GM19467 (cell line): ENCODE measurements around the gene DLD.
"Not testable (repeated sequence)": the region's sequence is repeated elsewhere in the genome, so short reads cannot be mapped to it uniquely, and the experiment has no call there.

ENCODE experiments used
- ATAC-seq: cut with Tn5 transposase; IDR thresholded peaks from one replicate; pipeline ENCODE4 v1.9.1; 2021; ENCODE audit warnings: mild to moderate bottlenecking, moderate library complexity; ENCODE audit not compliant: unreplicated experiment

The DLD gene

DNA sequence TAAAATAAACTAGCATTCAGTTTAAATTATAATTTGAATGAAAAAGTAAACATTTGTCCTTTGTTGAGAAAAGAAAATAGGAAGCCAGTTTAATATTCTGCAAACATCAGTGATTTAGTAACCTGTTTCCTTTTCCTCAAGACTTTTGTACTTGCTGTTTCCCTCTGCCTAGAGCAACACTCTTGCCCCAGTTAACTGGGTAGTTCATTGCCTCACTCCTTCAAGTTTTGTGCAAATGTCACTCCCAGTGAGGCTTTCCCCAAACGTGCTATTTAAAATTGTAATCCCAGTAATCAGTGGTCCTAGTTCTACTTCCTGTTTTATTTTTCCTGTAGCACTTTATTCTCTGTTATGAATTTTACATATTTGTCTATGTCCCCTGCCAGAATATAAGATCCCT is 23.8 kb downstream of the DLD start:
- no peak for ATAC-seq

- ATAC-seq = no peak
Observed at GRCh38 chr7:107915541-107915940, 24.6 kb downstream of the DLD start.

GRCh38 chr7:107917763-107918651 is 27.0 kb downstream of the DLD start:
- ATAC-seq = peak; percentile 66

- ATAC-seq = no peak
Observed at GRCh38 chr7:107918948-107919347, 28.0 kb downstream of the DLD start.

- no peak for ATAC-seq
Observed at GRCh38 chr7:107920048-107920772, 29.2 kb downstream of the DLD start.

- ATAC-seq = not testable (repeated sequence)
Observed at GRCh38 chr7:107921826-107922225, 30.8 kb downstream of the DLD start.

- ATAC-seq = no peak
Observed at GRCh38 chr7:107922886-107923285, 31.9 kb downstream of the DLD start.

GRCh38 chr7:107924841-107925504 is 34.0 kb downstream of the DLD start:
- ATAC-seq = peak; percentile 80

- ATAC-seq = no peak
Observed at GRCh38 chr7:107926481-107926880, 35.5 kb downstream of the DLD start.

DNA sequence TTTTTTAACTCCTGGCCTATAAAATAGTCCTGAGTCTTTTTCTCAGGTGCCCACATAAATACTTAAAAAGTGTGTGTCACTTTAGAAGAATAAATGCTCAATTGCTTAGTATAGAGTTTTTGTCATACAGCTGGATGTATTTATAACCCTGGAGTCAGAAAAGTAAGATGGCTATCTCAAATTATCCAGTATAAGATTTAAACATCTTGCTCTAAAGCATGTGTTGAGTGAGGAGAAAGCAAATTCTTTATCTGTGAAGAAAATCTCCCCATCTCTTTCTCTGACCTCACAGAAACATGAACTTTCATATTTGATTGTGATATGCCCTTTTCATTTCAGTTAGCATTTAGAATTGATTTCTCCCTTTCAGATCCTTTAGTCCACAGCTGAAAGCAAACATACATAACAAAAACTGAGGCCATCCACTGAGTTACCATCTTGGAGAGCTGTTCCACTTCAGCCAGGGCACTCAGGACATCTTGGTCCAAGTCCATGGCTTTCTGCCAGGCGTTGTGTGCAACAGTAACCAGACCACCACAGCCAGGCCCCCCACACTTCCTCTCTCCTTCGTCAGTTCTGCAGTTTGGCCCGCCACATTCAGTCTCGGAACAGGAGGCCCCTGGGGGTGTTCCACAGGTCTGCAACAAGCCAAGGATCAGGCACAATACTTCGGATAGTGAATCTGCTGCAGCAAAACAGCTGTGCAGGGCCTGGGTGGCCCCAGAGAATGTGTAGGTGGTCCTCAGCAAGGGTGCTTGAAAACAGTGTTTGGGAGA is 40.9 kb downstream of the DLD start:
- no peak for ATAC-seq

DNA sequence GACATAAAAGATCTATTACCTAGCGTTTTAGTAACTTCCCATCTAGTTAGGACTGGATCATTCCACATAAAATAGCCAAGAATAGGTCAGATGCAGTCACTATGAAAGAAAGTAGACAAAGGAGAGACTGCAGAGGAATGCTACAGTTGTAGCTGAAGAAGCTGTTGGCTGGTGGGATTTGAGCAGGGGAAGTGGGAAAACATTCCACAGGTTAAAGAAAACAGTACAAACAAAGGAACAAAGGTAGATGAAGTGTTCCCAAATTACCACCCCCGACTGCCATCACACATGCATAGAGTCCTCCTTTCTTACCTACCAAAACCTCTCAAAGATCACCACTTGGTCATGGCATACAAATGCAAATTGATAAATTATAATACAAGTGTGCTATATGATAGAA is 41.8 kb downstream of the DLD start:
- no peak for ATAC-seq

GRCh38 chr7:107933386-107934013 is 42.5 kb downstream of the DLD start:
- ATAC-seq = no peak

DNA sequence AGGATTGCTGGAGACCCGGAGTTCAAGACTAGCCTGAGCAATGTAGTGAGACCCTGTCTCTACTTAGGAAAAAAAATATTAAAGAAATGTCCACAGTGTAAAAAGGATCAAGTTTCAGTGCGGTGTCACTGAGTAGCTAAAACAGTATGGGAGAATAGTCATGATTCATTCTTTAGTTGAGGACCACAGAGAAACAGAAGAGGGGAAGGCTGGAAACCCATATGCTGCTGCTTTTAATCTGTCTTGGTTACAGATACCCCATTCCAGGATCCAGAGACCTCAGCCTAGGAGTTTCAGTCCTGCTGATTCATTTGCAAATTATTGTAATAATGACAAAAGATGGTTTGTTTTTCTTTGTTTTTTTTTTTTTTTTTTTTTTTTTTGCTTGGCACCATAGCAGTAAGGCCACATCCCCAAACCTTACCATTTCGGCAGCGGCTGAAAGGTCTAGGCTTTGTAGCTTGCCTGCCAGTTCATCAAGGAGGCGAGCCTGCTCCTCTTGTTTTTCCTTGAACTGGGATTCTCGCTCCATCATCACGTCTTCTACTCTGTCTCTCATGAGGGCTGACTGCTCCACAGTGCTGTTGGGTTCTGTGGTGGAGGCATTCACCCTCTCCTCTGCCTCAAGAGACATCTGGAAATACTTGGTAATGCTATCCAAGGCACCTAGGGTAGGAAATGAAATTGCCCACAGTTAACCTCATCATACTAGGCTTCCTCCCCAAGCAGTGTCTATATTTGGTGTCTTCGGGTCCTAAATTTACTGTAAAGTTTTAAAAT is 44.2 kb downstream of the DLD start:
- no peak for ATAC-seq

DNA sequence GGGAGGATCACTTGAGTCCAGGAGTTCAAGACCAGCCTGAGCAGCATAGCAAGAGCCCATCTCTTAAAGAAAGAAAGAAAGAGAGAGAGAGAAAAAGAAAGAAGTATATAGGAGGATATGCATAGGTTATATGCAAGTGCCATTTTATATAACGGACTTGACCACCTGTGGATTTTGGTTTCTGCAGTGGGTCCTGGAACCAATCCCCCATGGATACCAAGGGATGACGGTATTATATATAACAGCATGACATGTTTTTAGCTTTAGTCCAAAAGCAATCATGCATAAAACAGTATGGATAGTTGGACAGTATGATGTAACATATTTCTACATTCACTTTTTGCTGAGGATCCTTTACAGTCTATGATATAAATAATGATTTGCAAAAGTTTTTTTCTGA is 45.3 kb downstream of the DLD start:
- ATAC-seq = no peak

GRCh38 chr7:107937531-107937930 is 46.5 kb downstream of the DLD start:
- ATAC-seq = no peak

DNA sequence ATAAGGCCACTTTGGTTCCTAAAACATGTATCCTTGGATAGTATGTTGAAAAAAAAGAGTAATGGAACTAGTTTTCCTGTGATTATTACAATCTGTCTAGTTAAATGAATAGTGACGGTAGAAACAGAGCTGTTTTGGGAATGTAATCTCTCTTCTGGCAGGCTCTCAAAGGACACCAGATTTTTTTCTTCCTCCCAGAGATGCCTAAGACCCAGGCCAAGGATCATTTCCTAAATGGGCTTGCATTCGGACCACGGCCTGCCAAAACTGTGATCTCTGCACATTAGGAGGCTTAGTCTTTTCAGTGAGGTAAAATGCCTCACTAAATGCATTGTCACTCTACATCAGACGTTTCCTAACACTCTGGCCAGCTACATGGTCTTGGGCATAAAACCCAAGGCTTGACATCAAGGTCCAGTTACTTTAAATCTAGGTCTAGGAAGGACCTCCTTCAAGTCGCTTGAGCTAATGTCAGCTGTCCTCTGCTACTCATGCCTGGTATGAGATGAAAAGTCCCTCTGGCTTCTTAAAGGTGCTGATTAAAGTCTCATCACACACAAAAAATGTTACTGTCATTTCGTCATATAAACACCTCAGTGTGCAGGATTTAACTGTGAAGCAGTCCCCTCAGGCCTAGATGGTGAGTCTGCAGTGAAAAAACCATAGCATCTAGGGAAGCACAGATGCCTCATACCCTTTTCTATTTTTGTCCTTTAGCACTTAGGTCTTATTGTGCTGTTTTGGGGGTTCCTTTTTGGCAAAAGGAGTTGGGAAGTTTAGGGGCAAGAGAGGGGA is 47.7 kb downstream of the DLD start:
- ATAC-seq = no peak

DNA sequence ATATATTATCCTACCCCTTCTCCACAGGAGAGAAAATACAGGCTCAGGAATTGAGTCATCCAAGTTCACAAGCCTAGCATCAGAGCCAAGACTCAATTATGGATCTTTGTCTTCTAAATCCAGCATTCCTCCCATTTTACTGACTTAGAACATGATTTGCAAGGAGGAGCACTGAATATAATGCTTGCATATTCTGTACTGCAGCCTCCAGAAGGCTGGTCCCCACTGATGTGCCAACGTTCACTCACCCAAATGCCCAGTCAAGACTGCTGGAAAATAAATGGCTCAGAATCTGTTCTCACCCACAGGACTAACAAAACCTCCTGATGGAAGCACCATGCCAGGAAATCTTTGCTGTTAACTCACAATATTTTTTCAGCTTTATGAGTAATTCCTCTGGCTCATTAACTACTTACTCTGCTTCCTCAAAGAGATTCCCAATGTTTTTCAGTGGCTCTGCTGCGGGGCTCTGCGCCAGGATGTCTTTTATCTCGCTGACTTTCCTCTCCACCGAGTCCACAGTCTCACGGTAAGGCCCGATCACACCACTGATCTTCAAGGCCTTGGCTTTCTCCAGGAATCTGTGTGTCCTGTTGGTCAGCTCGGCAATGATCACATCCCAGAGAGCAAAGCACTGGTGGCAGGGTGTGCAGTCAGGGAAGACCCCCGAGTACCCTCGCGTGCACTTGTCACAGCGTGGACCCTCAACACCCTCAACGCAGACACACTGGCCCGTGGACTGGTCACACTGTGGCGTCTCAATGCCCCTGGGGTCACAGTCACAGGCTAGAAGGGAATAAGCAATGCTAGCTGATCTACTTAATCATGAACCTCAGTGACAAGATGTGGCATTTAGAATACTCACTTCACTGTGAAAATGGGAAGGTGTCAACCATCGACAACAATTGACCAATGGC is 48.8 kb downstream of the DLD start:
- no peak for ATAC-seq

DNA sequence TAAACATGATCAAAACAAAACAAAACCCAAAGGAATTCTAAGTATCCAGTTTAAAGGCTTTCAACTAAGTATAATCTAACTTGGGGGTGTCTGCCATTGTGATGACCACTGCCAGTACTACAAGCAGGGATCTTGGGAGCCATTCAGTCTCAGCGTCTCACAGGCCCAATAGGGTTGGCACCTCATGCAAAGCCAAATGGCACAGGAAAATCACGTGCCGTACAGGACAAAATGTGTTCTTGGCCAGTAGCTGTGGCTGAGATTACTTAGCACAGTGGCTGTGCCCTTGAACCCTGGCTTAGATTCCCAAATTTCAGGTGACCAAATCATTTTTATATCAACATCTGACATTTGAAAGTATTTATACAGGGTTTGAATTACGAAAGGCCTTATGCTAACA is 50.0 kb downstream of the DLD start:
- ATAC-seq = no peak
